IPS-NIHi11 (cell line): ENCODE results near the gene CD160.
"Not testable (repeated sequence)": the region's sequence is repeated elsewhere in the genome, so short reads cannot be mapped to it uniquely, and the experiment has no call there.

ENCODE experiments used
- DNase-seq: peaks from one replicate; pipeline ENCODE4 v3.0.0; 2012; ENCODE audit warnings: mixed read lengths, low spot score

Gene CD160

DNA sequence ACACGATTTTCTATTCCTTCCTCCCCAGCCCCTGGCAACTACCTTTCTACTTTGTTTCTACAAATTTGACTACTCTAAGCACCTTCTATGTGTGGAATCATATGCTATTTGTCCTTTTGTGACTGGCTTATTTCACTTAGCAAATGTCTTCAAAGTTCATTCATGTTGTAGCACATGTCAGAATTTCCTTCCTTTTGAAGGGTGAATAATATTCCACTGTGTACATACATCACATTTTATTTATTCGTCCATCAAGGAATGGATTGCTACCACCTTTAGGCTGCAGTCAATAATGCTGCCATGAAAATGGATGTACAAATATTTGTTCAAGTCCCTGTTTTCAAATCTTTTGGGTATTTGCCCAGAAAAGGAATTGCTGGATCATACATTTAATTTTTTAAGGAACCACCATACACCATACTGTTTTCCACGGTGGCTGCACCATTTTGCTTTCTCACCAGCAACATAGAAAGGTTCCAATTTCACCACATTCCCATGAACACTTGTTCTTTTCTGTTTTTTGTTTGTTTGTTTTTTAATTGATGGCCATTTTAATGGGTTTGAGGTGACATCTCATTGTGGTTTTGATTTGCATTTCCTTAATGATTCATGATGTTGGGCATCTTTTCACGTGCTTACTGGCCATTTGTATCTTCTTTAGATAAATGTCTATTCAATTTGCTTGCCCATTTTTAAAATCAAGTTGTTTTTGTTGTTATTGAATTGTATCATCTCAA lies 8.8 kb upstream of the CD160 start:
- DNase-seq: no peak

DNA sequence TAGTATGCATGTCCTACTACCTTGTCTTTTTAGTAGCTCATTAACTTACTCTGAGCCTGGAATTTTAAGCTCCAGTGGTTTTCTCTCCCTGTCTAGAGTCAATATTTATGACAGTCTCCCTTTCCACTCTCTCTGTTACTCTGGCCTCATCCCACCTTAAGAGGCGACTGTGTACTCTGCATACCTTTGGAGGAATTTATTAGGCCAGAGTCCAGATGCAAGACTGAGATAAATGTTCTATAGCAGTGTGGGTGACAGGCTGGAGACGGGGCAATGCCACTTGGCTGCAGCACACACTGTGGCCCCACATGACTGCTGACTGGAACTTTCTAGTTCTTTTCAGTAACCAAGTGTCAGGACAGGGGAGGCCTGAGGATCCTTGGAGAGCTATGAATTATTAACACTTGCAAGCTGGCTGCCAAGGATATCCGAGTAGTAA lies 8.1 kb upstream of the CD160 start:
- DNase-seq: no peak

DNA sequence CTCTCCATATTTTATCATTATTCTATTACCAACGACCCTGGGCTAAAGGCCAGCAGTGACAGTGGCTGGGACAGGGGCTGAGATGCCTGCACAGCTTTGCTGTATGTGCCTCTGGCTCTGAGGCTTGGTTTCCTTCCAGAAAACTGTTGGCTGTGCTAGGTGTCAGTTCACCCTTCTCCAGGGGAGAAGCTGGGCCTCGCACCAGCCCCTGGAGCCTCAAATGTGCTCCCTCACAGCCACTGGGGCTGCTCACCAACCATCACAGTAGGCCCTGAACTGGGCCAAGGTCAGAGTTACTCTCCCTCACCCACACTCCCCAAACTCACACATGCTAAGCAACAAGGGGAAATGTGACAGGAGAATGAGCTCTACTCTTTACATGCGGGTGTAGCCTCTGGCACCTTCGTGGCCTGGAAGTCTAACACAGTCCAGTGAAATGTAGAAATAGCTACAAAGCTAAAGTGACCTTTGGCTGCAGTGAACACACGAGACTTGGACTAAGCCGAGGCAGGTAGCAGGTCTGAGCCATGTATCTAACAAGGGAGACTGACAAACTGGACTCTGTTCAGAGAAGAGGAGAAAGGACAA lies 4.7 kb upstream of the CD160 start:
- DNase-seq: no peak

DNA sequence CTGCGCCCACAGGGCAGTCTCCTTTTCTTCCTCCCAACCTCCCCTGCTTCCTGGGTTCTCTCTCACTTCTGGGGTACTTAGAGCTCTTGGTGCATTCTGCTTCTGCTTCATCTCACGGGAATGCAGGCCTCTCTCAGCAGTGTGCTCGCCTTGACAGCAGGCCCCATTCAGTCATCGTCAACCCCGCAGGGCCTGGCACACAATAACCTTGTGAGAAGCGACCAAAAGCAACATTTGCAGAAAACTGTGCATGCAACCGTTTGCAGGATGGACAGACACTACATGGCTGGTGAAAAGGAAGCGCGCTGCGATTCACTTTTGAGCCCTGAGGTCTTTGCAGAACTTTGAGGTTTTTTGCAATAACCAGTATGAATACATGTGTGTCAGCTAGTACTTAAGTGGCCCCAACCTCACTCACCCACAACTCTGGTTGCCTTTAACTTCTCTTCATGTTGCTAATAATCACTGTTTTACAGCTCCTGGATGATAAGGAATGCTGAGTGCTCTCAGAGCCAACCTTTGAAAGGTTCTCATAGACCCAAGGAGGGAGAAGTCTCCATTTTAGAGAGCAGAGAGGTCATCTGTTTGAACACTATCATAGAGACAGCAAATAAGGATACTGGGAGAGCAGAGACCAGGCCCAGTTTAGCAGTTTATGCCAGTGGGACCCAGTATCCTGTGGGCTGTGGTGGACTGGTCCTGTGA lies 2.5 kb upstream of the CD160 start:
- no peak for DNase-seq

DNA sequence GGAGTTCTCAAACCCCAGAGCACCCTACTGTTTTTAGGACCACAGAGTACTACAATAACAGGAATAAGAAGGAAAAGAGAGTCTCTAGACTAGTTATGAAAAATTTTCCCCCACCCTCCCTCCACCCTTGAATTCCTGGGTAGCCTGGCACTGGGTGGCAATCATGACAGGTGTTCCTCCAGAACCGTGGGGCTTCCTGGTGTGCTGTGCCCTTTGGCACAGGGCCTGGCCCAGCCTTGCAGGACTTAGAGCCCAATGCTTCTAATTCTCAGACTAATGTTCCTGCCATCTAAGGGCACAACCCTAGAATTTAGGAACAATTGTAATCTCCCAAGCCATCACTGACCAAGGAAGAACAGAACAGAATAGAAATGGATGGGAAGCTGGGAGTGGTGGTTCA lies 1.5 kb upstream of the CD160 start:
- DNase-seq: no peak

DNA sequence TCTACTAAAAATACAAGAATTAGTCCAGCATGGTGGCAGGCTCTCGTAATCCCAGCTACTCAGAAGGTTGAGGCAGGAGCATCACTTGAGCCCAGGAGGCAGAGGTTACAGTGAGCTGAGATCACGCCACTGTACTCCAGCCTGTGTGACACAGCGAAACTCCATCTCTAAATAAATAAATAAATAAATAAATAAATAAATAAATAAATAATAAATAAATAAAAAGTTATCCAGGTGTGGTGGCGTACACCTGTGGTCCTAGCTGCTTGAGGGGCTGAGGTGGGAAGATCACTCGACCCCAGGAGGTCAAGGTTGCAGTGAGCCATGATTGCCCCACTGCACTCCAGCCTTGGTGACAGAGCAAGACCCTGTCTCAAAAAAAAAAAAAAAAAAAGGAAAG lies 834 bp upstream of the CD160 start:
- not testable (repeated sequence) for DNase-seq

DNA sequence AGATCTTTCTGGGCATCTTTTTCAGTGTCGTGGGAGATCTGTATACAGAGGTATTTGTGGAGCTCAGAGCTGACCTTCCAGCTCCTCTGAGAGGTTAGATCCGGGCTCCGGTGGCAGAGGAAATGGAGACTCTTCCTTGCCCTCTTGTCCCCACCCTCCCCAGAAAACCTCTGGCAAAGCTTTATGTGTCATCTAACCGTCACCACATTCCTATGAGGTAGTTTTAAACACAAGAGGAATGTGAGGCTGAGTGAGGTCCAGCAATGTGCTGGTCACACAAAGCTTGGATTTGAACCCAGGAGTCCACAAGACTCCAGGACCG lies 1.2 kb downstream of the CD160 start:
- no peak for DNase-seq

DNA sequence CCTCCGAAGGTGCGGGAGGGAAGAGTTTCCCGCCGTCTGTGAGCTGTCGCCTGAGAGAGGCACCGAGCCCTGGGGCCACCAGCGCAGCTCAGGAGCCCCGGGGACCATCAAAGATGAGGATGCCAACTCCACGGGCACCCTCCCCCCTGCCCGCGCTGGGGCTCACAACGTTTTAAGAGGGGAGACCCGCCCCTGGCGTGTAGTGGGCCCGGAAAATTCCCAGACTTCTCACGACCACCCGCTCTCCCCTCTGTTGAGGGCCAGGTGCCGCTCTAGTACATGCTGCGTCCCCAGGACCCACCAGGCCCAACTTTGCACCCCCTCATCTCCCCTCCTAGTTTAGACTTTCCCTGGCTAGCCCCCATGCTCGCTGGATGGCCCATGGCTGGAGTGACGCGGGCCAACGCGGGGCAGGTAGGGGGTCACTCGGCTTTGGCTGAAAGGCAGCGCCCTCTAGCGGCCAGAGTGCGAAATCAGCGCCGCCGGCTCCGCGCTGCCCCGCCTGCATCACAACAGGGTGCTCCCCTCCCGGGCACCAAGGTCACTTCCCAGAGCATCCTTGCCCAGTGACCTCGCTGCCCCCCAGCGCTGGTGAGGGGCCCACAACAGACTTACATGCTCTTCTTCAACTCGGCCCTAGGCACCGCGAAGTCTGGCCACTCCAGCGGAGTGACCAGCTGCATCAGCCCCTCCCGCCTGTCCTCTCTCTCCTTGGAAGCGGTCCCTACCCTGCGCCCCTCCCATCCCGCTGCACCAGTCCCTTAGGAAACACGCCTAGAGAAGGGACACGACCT lies 1.8 kb downstream of the CD160 start:
- DNase-seq: peak; percentile 87

DNA sequence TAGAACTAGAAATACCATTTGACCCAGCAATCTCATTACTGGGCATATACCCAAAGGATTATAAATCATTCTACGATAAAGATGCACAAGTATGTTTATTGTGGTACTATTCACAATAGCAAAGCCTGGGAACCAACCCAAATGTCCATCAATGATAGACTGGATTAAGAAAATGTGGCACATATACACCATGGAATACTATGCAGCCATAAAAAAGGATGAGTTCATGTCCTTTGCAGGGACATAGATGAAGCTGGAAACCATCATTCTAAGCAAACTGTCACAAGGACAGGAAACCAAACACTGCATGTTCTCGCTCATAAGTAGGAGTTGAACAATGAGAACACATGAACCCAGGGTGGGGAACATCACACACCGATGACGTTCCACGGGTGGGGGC lies 6.9 kb downstream of the CD160 start:
- not testable (repeated sequence) for DNase-seq

DNA sequence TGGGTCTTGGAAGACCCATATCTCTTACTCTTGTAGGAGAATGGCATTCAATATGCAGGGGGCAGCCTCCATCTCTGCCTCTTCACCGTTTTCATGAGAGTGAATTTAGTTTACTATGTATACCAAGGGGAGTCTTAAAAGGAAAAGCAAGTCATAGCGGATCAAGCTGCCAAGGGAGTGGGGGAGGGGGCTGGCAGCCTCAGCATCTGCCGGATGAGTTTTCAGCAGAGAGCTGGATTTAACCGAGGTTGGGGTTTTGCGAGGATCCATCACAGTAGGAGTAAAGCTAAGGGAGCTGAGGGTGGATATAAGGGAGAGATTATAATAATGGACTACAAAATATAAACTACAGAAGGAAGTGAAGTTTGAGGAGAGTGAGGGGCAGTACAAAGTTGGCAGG lies 9.9 kb downstream of the CD160 start:
- no peak for DNase-seq

DNA sequence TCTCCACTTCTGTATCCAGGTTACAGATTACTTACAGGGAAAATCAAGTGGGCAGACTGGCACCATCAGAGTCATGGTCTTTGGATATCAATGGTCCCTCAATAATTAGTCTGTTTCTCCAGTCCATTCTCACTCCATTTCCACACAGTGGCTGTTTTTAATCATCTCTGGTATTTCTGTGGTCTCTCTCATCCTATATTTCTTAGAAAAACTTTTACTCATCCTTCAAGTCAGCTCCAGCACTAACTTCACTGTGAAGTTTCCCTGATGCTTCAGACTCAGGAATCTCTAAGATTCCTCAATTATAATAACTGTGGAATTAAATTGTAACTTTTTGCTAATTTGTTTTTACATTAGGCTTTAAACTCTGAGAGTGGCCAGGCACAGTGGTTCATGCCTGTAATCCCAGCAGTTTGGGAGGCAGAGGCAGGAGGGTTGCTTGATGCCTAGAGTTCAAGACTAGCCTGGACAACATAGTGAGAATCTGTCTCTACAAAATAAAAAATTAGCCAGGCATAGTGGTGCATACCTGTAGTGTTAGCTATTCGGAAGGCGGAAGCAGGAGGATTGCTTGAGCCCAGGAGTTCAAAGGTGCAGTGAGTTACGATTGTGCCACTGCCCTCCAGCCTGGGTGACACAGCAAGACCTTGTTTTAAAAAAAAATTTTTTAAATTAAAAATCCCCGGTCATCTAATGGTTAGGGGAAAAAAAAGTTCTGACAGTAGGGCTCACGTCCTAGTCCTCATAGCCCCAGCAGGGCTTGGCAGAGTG lies 10.6 kb downstream of the CD160 start:
- DNase-seq: no peak

DNA sequence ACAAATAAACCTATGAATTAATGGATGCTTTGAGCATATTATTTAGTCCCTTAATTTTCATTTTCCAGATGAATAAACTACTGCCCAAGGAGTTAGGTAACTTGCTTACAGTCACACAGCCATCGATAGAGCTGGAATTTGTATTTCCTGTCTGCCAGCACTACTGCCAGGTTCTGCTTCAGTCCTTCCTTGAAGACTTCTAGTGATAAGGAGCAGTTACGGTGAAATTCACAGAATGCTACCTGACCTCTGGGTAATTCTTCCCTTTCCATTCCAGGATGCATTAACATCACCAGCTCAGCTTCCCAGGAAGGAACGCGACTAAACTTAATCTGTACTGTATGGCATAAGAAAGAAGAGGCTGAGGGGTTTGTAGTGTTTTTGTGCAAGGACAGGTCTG lies 11.2 kb downstream of the CD160 start:
- DNase-seq: no peak

DNA sequence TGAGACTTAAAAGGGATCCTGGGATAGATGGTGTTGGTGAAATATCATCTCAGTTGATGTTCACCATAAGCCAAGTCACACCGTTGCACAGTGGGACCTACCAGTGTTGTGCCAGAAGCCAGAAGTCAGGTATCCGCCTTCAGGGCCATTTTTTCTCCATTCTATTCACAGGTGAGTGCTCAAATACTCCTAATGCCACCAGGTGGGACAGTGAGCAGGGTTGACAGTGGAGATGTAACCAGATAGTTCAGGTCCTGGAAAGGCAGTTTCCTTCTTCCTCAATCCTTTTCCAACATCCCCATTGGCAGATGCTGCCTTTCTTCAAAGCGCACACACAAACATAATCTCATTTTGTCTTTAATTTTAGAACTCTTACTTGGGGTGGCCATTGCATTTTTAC lies 11.6 kb downstream of the CD160 start:
- DNase-seq: no peak

DNA sequence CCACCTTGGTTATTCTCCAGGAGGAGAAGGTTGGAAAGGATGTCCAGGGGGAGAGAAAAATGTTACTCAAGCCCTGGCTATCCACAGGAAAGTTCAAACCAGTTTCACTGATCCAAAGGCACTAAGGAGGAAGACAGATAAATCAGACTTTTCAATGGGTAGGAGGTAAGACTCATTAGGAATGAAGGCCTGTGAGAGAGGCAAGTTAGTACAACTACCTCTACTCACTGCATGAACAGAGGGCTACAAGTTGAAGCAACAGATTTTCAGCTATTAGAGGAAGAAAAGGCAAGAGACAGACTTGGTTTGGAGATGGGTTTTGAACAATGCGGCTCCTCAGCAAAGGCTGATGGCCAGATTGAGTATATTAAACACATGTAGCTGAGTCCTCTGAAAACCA lies 16.9 kb downstream of the CD160 start:
- no peak for DNase-seq

DNA sequence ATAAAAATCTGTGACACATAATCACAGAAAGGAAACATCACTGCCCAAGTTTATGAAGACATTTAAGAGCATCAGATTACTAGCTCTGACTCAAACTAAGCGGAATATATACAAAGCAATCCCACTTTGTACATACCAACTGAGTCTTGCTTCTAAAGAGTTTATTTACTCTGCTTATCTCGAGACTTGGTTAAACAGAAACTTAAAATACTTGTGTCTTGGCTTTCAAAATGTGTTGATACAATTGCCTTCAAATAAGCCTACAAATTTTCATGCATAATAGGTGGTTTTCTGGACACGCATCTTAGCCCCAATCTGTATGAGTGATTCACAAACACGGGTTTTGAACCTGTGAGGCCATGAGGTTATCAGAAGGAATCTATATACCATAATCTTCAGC lies 21.0 kb downstream of the CD160 start:
- no peak for DNase-seq

DNA sequence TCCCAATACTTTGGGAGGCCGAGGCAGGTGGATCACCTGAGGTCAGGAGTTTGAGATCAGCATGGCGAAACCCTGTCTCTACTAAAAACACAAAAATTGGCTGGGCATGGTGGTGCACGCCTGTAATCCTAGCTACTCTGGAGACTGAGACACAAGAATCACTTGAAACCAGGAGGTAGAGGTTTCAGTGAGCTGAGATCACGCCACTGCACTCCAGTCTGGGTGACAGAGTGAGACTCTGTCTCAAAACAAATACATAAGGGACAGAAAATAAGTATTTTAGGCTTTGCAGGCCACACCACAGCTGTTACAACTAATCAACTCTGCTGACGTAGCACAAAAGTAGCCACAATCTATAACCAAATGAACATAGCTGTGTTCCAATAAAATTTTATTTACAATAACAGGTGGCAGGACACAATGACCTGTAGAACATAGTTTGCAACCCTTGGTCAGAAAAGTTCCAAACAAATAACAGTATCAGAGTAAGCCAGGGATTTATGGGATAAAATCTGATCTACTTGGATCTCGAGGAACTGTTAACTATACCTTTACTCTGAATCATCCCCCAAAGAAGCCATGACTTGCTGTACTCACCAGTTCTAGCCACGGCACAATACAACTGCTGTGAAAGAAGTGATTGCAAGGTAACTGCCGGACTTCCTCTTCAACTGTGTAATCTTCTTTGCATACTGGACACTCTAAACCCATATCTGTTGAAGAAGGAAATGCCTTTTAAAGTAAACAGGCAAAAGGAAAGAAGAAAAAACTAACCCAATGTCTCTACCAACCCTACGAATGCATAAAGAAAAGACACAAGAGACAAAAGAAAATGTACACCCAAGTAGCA lies 28.3 kb downstream of the CD160 start:
- DNase-seq: no peak

DNA sequence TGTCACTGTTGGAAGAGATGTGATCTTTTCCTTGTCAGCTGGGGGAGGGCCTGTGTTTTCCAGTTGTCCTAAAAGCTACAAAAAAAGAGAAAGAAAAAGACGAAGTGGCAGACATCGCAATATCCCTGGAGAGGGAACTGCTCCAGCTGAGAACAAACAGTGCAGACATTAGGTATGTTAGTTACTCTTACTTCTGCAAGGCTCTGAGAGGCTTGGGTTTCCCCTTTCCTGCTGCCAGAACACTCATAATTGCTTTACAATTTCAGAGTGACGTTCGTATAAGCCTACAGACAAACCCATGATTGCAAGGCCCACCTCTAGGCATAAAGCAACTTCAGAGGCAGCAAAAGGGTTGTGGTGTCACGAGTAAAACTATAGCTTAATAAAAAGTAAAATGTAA lies 31.1 kb downstream of the CD160 start:
- DNase-seq: no peak

DNA sequence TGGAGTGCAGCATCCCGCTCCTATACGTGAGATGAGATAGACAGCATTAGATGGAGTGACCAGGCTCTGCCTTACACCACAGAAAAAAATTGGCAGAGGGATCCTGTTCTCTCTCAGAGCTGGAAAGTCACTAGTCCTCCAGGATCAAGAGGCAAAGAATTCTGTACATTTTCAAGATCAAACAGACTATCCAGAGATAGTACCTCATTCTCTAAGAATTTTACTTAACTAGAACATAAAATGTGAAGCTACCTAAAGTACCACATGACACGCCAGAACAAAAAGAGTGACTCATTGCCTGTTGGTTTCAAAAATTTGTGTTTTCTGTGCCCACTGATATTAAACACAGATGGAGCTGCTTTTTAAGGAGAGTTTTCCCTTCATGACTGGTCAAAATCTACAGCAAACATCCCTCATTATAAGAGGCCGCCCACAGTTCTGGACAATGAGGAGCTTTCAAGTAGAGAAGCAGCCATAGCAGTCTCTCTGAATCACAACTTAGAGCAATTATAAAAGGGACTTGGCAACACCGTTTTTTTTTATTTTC lies 32.3 kb downstream of the CD160 start:
- no peak for DNase-seq

DNA sequence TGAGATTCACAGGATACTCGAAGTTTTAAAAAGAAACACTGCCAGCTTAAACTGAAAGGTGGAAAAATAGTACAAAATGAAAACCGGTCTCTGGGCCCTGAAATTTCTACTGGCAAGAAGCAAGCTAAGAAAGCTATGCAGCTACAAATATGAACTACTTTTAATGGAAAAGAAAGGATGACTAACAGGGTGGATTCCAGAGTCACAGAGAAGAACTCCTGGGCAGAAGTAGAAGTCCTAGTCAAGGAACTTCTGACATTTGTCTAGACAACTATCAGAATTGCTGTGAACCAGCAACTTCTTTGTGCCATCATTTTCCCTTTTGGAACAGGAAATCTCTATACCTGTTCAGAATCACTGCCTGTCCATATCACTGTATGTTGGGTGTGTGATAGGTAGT lies 38.1 kb downstream of the CD160 start:
- no peak for DNase-seq

DNA sequence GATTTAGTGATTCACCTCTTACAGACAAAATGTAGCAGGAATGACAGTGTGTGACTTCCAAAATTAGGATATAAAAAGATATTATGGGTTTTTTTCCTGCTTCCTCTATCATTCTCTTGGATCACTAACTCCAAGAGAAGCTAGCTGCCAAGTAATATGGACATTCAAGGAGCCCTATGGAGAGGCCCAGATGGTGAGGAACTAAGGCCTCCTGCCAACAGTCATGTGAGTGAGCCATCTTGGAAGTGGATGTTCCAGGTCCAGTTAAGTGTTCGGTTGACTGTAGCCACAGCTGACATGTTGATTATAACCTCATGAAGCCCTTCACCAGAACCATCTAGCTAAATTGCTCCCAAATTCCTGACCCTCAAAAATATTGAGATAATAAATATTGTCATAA lies 38.8 kb downstream of the CD160 start:
- no peak for DNase-seq

DNA sequence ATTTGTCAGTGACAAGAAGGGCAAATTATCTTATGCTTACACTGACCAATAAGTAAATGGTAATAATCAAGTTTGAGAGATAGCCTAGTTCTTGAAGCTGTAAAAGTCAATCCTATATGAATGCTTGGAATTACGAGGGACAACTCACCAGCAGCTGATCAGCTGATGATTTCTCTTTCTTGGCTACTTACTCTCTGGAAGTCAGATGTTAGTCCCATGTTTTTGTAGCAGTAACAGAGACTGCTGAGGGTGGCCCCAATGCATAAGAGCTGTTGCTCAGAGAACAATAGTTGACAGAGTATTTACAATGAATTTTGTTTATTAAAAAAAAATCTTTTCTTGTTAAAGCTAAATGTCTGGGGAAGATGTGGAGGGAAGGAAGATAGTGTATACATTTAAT lies 39.3 kb downstream of the CD160 start:
- no peak for DNase-seq
